ENCODE measurements around the gene TRIM63.

GRCh38 chr1:26070296-26070962 is 3.0 kb upstream of the TRIM63 start:
- TF ChIP-seq ZNF274 (IDR thresholded peaks at IDR 0.05; ENCODE audit: low read depth, low read length): no peak
- TF ChIP-seq SUZ12 (IDR thresholded peaks at IDR 0.05; ENCODE audit: extremely low read depth, insufficient read depth, insufficient read length): no peak
- no peak for TF ChIP-seq YY1 (IDR thresholded peaks at IDR 0.05; ENCODE audit: insufficient read depth, insufficient read length)
